Measurements from ENCODE around the gene MSI1.
A peak's percentile ranks its signal among the peaks of the same experiment; 100 is the strongest.
"Not testable (repeated sequence)": the region's sequence is repeated elsewhere in the genome, so short reads cannot be mapped to it uniquely, and the experiment has no call there.

MSI1 gene

GRCh38 chr12:120357104-120357503, 11.9 kb downstream of the MSI1 start:
- no peak for DNase-seq (ENCODE audit: low read depth in 3 of 3, low spot score in 1 of 3)

GRCh38 chr12:120356567-120357030, 12.4 kb downstream of the MSI1 start:
- peak; percentile 35 to 67 (median 60) for DNase-seq (ENCODE audit: low read depth in 3 of 3, low spot score in 1 of 3)

GRCh38 chr12:120353556-120354317, 15.2 kb downstream of the MSI1 start:
- no peak for DNase-seq (ENCODE audit: low read depth in 3 of 3, low spot score in 1 of 3)

GRCh38 chr12:120353136-120353535, 15.8 kb downstream of the MSI1 start:
- DNase-seq (ENCODE audit: low read depth in 3 of 3, low spot score in 1 of 3) = no peak

GRCh38 chr12:120352117-120352516, 16.8 kb downstream of the MSI1 start:
- DNase-seq (ENCODE audit: low read depth in 3 of 3, low spot score in 1 of 3) = no peak

GRCh38 chr12:120350576-120351350, 18.2 kb downstream of the MSI1 start:
- no peak for DNase-seq (ENCODE audit: low read depth in 3 of 3, low spot score in 1 of 3)

- DNase-seq (ENCODE audit: low read depth in 3 of 3, low spot score in 1 of 3) = no peak
These were observed 21.2 kb downstream of the MSI1 start for GRCh38 chr12:120347766-120348165.

GRCh38 chr12:120346681-120347080, 22.3 kb downstream of the MSI1 start:
- DNase-seq (ENCODE audit: low read depth in 3 of 3, low spot score in 1 of 3) = no peak

- no peak for DNase-seq (ENCODE audit: low read depth in 3 of 3, low spot score in 1 of 3)
These were observed 22.9 kb downstream of the MSI1 start for GRCh38 chr12:120346031-120346430.

- no peak for DNase-seq (ENCODE audit: low read depth in 3 of 3, low spot score in 1 of 3)
These were observed 25.3 kb downstream of the MSI1 start for GRCh38 chr12:120343692-120344091.

GRCh38 chr12:120343039-120343537, 25.9 kb downstream of the MSI1 start:
- DNase-seq (ENCODE audit: low read depth in 3 of 3, low spot score in 1 of 3) = no peak

GRCh38 chr12:120342175-120343038, 26.6 kb downstream of the MSI1 start:
- DNase-seq (ENCODE audit: low read depth in 3 of 3, low spot score in 1 of 3) = no peak

- DNase-seq (ENCODE audit: low read depth in 3 of 3, low spot score in 1 of 3) = no peak
These were observed 29.7 kb downstream of the MSI1 start for GRCh38 chr12:120339256-120339655.

GRCh38 chr12:120337730-120338129, 31.2 kb downstream of the MSI1 start:
- DNase-seq (ENCODE audit: low read depth in 3 of 3, low spot score in 1 of 3) = no peak

- DNase-seq (ENCODE audit: low read depth in 3 of 3, low spot score in 1 of 3) = not testable (repeated sequence)
These were observed 32.6 kb downstream of the MSI1 start for GRCh38 chr12:120336392-120336791.

GRCh38 chr12:120335447-120335846, 33.5 kb downstream of the MSI1 start:
- DNase-seq (ENCODE audit: low read depth in 3 of 3, low spot score in 1 of 3) = peak in 1 of 3 donors; percentile 17

GRCh38 chr12:120332523-120332922, 36.4 kb downstream of the MSI1 start:
- DNase-seq (ENCODE audit: low read depth in 3 of 3, low spot score in 1 of 3) = no peak

- no peak for DNase-seq (ENCODE audit: low read depth in 3 of 3, low spot score in 1 of 3)
These were observed 36.9 kb downstream of the MSI1 start for GRCh38 chr12:120332041-120332440.

GRCh38 chr12:120331390-120331789, 37.6 kb downstream of the MSI1 start:
- no peak for DNase-seq (ENCODE audit: low read depth in 3 of 3, low spot score in 1 of 3)

GRCh38 chr12:120328228-120328627, 40.7 kb downstream of the MSI1 start:
- no peak for DNase-seq (ENCODE audit: low read depth in 3 of 3, low spot score in 1 of 3)

GRCh38 chr12:120327593-120327992, 41.4 kb downstream of the MSI1 start, which contains the start of gene PLA2G1B:
PLA2G1B (minus strand) TSS chr12:120327779; CDS start chr12:120327753, 26 bp downstream.
- no peak for DNase-seq (ENCODE audit: low read depth in 3 of 3, low spot score in 1 of 3)

Measured in stimulated activated CD4-positive, alpha-beta T cell treated with anti-CD3 and anti-CD28 coated beads, TNF-alpha, amount 100 ng/mL, for 1 hour (primary cell).